Vagina (tissue), 2 donors: ENCODE data around the gene ARID5A. TPM values are rescaled to one million over a fixed set of nuclear protein-coding genes. Genes with fewer than 3 reads are reported as not detected.

Experiments used
- DNase-seq, 2 donors: peaks; one replicate each; pipeline ENCODE4 v3.0.0-alpha.2; 2017; ENCODE audit errors: extremely low spot score in 2 of 2
- H3K27ac ChIP-seq: fragments of 200-600 bp; sonication (generic); one replicate; pipeline ENCODE4 v1.5.1; 2019
- H3K27me3 ChIP-seq: fragments of 200-600 bp; sonication (generic); one replicate; pipeline ENCODE4 v1.5.1; 2019
- H3K36me3 ChIP-seq, 2 donors: fragments of 200-600 bp; sonication (generic); one replicate each; pipeline ENCODE4 v1.5.1; 2017 to 2019
- H3K4me1 ChIP-seq: fragments of 200-600 bp; sonication (generic); one replicate; pipeline ENCODE4 v1.5.1; 2019
- H3K4me3 ChIP-seq, 2 donors: fragments of 200-600 bp; sonication (generic); 1 replicate in 1 of 2; 2 replicates in 1 of 2; pipeline ENCODE4 v1.5.1; 2016 to 2019
- H3K9me3 ChIP-seq: fragments of 200-600 bp; sonication (generic); one replicate; pipeline ENCODE4 v1.5.1; 2019
- CTCF ChIP-seq, 3 experiments: fragments of 450-650 bp in 2 of 3; fragments of 200-600 bp in 1 of 3; sonication (generic) in 1 of 3; IDR thresholded peaks; one replicate each; pipeline ENCODE4 v1.5.1; 2017 to 2019; ENCODE audit warnings: antibody characterized with exemption in 3 of 3, mild to moderate bottlenecking in 2 of 3, moderate library complexity in 2 of 3
- POLR2A ChIP-seq, 2 donors: fragments of 450-650 bp; IDR thresholded peaks; one replicate each; pipeline ENCODE4 v1.6.1; 2017; ENCODE audit warnings: antibody characterized with exemption in 2 of 2, mild to moderate bottlenecking in 2 of 2, moderate library complexity in 2 of 2
- POLR2AphosphoS5 ChIP-seq, 2 donors: sonication (generic); formaldehyde crosslinking; IDR thresholded peaks; one replicate each; pipeline ENCODE4 v1.9.0; 2017; ENCODE audit warnings: antibody characterized with exemption in 2 of 2, mild to moderate bottlenecking in 2 of 2, low read depth in 1 of 2; ENCODE audit not compliant: insufficient read depth in 1 of 2
- intact Hi-C: fragments of 100-400 bp; cut with DNase I; formaldehyde crosslinking; loops from one replicate; pipeline ENCODE4 v1.15.1; 2023
- total RNA-seq: library from RNA; depleted of rRNA; stranded (reverse); fragments of >200 nt; gene quantifications from one replicate; pipeline ENCODE4 v1.2.3, GENCODE V29; 2016

Gene ARID5A
- total RNA-seq, 1 donor from 2014 or later: 34.1 TPM

DNA sequence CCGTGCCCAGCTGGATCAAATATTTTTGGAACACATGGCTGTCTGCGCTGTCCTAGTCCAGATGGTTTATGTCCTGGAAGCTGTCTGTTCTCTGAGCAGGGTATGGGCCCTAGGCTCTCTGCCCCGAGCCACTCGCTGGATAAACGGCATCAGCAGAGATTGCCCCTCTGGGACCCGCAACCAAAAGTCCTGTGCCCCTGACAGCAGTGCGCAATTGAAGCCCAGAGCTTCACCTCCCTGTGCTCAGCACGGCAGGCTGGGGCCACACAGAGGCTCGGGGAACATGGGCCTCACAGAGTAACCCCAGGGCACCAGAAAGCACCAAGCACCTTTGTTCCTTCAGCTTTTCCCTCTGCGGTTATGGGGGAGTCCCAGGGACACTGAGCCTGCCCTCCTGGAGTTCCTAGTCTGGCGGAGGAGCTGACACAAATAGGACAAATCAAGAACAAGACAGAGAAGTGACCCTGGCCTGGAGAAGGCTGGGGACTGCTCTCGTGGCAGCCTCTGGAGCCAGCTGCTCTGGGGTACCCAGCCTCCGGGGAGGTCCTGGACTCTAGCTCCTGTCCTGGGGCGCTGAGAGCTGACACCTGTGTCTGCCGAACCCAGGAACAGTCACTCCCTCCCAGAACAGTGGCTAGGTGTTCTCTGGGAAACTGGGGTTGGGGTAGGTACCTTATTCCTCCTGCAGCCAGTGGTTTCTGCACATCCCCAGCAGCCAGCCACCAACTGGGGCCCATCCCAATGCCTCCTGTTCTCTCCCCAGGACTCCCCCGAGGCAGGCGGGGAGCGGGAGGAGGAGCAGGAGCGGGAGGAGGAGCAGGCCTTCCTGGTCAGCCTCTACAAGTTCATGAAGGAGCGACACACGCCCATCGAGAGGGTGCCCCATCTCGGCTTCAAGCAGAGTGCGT, 12.3 kb downstream of the ARID5A start:
- H3K4me3 ChIP-seq: no peak overlapping the region
- H3K27me3 ChIP-seq: no peaks in the 10 kb centered on the region
- H3K27ac ChIP-seq: no peak overlapping the region
- H3K9me3 ChIP-seq: no peaks in the 10 kb centered on the region
- H3K36me3 ChIP-seq: peaks cover 4 to 38% of the 10 kb centered on the region in 2 donors
- peaks cover 21% of the 10 kb centered on the region for H3K4me1 ChIP-seq
- intact Hi-C loops: no loop called here
- TF ChIP-seq CTCF (IDR thresholded peaks at IDR 0.05) (no peak), POLR2A (IDR thresholded peaks at IDR 0.05) (no peak), POLR2AphosphoS5 (IDR thresholded peaks at IDR 0.05; ENCODE audit: insufficient read depth in 1 of 2, low read depth in 1 of 2) (peak in 1 of 2 donors; percentile 4)
- DNase-seq: no peak

- Histone ChIP-seq H3K4me3 (no peak overlapping the region), H3K36me3 (peaks cover 4 to 38% of the 10 kb centered on the region in 2 donors), H3K27ac (no peak overlapping the region), H3K9me3 (no peaks in the 10 kb centered on the region), H3K4me1 (peaks cover 27% of the 10 kb centered on the region), H3K27me3 (no peaks in the 10 kb centered on the region)
- no peak for DNase-seq
- intact Hi-C loops: no loop called here
- TF ChIP-seq POLR2A (IDR thresholded peaks at IDR 0.05) (no peak), CTCF (IDR thresholded peaks at IDR 0.05) (no peak), POLR2AphosphoS5 (IDR thresholded peaks at IDR 0.05; ENCODE audit: insufficient read depth in 1 of 2, low read depth in 1 of 2) (no peak)
These were observed 12.9 kb downstream of the ARID5A start for GRCh38 chr2:96549466-96549785.

- Histone ChIP-seq H3K36me3 (peaks cover 4 to 38% of the 10 kb centered on the region in 2 donors), H3K27ac (no peak overlapping the region)
- TF ChIP-seq POLR2AphosphoS5 (IDR thresholded peaks at IDR 0.05; ENCODE audit: insufficient read depth in 1 of 2, low read depth in 1 of 2): no peak
- TF ChIP-seq CTCF (IDR thresholded peaks at IDR 0.05): no peak
- TF ChIP-seq POLR2A (IDR thresholded peaks at IDR 0.05): no peak
These were observed 13.6 kb downstream of the ARID5A start for GRCh38 chr2:96549967-96550786.

GRCh38 chr2:96550787-96551604, 14.4 kb downstream of the ARID5A start:
- intact Hi-C loops: loop anchor here (5.0 kb wide), 1 partner anchor 39 kb away; no protein-coding TSS in a partner anchor
- peaks cover 31% of the 10 kb centered on the region for H3K4me1 ChIP-seq
- DNase-seq: no peak

More at GRCh38 chr2:96549967-96550786, 13.6 kb downstream of the ARID5A start:
- H3K9me3 ChIP-seq: no peaks in the 10 kb centered on the region
- H3K4me1 ChIP-seq: peaks cover 31% of the 10 kb centered on the region
- intact Hi-C loops: loop anchor here (5.0 kb wide), 1 partner anchor 38 kb away; no protein-coding TSS in a partner anchor
- no peaks in the 10 kb centered on the region for H3K27me3 ChIP-seq
- DNase-seq: no peak
- H3K4me3 ChIP-seq: no peak overlapping the region

More at GRCh38 chr2:96550787-96551604, 14.4 kb downstream of the ARID5A start:
- no peak overlapping the region for H3K27ac ChIP-seq
- H3K9me3 ChIP-seq: no peaks in the 10 kb centered on the region
- peaks cover 4 to 38% of the 10 kb centered on the region in 2 donors for H3K36me3 ChIP-seq
- TF ChIP-seq POLR2A (IDR thresholded peaks at IDR 0.05): no peak
- no peak for TF ChIP-seq POLR2AphosphoS5 (IDR thresholded peaks at IDR 0.05; ENCODE audit: insufficient read depth in 1 of 2, low read depth in 1 of 2)
- TF ChIP-seq CTCF (IDR thresholded peaks at IDR 0.05): no peak
- no peak overlapping the region for H3K4me3 ChIP-seq
- H3K27me3 ChIP-seq: no peaks in the 10 kb centered on the region
